Hematopoietic multipotent progenitor cell treated with erythropoietin and hydrocortisone succinate and interleukin-3 and kit ligand, for 15 days (in vitro differentiated cells): Measurements from ENCODE around the gene ARRB2.
"Not testable (repeated sequence)": the region's sequence is repeated elsewhere in the genome, so short reads cannot be mapped to it uniquely, and the experiment has no call there.

Experiments
- DNase-seq: peaks from one replicate; pipeline ENCODE4 v3.0.0-alpha.2; 2015; ENCODE audit warnings: low spot score

ARRB2 gene

DNA sequence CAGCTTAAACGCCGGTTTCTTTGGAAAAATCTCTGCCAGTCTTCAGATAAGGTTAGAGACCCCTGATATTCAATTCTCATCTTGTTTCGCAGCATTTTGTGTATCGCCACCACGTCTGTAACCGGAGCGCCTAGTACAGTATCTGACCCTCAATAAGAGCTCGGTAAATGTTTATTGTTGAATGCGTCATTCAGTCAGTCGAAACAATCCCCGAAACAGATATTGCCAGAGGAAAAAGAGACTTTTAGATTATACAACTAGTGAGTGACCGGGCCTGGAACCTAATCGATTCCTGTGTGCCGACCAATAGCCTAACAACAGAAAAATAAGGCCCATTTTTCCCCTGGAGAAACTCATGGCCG, 7.1 kb upstream of the ARRB2 start:
- DNase-seq, result no peak

- DNase-seq, result not testable (repeated sequence)
These were observed 5.9 kb upstream of the ARRB2 start for GRCh38 chr17:4704574-4704907.

GRCh38 chr17:4704991-4705390, 5.4 kb upstream of the ARRB2 start:
- no peak for DNase-seq

DNA sequence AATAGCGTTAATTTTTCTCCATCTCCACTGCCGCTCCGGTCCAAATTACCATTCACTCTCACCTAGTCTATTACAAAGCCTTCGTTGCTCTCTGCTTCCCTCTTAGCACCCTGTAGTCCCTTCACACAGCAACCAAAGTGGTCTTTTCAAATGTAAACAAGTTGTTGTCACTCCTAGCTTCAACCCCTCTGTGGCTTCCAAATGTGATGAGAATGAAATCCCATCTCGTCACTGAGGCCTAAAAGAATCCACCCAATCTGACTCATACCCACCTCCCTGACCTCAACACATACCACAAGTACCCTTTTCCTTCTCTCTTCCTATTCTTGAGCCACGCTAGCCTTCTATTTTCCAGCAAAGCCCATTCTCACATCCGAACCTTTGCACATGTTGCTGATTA, 4.3 kb upstream of the ARRB2 start:
- DNase-seq, result no peak

GRCh38 chr17:4708436-4708835, 2.0 kb upstream of the ARRB2 start:
- DNase-seq, result peak; percentile 72

DNA sequence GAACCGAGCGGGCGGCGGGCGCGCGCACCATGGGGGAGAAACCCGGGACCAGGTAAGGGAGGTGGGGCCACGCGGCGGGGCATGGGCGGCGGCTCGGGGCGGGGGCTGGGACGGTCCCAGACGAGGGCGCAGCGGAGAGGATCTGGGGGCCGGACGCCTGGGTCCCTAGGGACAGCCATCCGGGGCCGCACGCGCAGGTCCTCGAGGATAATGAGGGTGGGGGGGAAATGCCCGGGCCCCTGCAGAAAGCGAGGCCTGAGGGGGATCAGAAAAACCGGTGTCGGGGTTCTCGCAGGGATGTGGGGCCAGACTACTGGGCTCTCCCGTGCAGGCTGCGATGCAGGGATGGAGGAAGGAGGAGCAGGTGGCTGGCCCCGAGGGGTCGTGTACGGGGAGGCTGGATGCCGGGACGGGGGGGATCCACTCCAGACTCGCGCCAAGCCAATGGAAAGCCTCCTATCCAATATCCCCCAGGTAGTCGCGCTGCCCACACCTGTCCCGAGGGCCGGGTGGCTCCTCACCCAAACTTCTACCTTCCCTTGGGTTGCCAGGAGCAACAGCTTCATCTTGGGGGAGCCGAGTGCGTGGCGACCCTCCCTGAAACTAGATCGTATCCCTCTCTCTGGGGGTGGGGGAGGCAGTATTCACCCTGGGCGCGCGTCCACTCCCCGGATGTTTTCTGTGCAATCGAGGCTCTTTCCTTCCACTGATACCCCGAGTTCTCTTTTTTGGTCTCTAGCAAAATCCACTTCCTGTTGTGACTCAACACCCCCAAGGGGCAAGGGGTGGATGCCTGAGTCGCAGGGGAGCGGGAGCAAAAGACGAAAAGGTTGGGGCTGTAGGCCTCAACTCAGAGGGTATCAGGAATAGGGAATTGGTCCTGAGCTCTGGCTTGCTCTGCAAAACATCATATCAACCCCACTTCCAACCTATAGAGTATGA, 532 bp downstream of the ARRB2 start:
- no peak for DNase-seq

DNA sequence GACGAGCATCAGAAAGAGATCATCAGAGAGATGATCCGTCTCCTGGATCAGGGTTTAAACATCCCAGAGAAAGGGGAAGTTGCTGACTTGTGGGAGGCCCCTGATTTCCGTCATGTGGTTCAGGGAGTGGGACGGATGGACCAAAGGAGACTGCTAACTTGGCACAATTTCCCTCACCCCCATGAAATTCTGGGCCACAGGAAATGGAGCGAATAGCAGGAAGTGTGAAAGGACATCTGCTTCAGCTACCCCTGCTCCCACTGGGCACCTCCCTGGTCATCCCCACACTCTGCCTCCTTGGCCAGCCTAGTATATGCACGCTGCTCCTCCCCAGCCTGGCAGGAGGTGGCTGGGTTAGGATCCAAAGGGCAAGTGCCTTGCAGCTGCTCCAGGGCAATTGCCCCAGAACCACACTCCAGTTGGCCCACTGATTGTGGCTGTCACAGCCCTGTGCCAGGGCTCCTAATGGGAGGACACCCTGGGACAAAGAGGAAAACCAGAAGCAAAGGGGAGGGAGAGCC, 1.3 kb downstream of the ARRB2 start:
- DNase-seq, result no peak

DNA sequence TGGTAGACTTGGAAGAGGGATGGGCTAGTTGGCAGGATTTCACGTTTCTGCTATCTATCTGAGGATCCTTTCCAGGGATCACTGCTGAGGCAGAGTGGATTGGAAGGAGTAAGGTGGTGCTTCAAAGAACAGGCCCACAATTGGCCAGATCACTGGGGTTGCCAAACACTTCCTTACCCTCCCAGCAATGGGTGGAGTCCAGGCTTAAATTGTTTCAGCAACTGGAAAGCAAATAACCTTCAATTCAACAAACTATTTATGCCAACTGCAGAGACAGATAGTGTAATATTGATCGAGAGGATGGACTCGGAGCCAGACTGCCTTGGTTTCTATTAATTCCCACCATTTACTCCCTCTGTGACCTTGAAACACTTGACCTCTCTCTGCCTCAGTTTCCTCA, 2.1 kb downstream of the ARRB2 start:
- no peak for DNase-seq

DNA sequence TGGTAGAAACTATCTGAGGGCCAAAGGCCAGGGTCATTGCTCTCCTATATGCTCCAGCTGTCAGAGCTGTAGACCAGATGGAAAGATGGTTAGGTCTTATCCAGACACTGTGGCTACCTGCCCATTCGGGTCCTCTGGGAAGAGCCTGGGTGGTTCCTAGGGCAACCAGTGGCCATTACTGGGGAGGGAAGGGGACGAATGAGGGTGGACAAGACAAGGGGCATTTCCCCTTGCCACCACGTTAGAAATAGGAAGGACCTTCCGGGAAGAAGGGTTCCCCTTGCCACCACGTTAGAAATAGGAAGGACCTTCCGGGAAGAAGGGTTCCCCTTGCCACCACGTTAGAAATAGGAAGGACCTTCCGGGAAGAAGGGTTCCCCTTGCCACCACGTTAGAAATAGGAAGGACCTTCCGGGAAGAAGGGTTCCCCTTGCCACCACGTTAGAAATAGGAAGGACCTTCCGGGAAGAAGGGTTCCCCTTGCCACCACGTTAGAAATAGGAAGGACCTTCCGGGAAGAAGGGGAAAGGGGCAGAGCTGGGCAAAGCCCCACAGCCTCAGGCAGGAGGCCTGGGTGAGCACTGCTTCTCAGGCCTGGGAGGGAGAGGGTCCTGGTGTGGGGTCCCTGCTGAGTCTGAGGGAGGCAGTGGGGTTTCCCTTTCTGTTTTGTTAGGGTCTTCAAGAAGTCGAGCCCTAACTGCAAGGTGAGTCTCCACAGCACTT, 4.1 kb downstream of the ARRB2 start:
- not testable (repeated sequence) for DNase-seq

DNA sequence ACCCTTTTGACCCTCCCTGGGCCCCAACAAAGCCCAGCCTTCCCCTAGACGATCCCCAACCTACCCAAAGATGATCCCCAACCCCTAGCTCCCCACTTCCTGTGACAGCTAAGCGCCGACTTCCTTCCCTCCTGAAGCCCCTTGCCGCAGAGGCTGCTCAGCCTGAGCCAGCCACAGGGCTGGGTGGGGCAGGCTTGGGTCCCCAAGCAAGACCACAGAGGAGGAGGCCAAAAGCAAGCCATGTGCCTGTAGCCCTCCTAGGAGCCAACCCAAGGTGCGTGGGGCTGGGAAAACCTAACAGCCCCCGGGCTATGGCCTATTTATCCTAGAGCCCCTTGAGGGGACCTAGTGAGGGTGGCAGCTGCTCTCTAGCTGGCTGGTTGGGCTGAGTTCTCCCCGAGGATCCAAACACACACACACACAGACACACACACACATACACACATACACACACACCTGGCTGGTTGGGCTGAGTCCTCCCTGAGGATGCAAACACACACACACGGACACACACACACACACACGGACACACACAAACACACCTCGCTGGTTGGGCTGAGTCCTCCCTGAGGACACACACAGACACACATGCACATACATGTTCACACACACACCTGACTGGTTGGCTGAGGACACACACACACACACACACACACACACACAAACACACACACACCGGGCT, 4.8 kb downstream of the ARRB2 start:
- DNase-seq, result no peak

DNA sequence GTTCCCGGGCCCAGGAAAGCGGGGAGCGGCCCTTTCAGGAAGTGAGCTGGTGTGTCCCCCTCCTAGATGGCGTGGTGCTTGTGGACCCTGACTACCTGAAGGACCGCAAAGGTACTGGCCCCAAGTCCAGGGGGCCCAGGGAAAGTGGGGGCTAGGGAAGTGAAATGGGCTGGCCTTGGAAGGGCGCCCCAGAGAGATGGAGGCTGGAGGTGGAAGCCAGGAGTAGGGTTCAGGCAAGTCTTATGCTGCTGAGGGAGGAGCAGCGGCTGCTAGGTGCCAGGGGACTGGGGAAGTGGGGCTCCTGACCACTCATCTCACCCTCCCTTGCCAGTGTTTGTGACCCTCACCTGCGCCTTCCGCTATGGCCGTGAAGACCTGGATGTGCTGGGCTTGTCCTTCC, 5.6 kb downstream of the ARRB2 start:
- DNase-seq, result no peak

- DNase-seq, result no peak
These were observed 7.4 kb downstream of the ARRB2 start for GRCh38 chr17:4717791-4718190.

DNA sequence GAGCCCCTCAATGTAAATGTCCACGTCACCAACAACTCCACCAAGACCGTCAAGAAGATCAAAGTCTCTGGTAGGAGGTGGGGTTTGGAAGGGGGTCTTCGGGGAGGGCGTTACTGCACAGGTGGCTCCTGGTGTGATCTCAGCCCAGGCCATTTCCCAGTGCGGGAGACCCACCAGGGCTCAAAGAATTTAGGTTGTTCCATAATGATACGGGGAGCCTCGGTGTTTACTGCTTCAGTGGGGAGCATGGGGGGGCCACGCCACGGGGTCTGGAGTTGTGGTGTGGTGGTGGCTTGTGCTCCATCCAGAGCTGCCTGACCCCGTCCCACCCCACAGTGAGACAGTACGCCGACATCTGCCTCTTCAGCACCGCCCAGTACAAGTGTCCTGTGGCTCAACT, 7.8 kb downstream of the ARRB2 start:
- DNase-seq, result no peak

DNA sequence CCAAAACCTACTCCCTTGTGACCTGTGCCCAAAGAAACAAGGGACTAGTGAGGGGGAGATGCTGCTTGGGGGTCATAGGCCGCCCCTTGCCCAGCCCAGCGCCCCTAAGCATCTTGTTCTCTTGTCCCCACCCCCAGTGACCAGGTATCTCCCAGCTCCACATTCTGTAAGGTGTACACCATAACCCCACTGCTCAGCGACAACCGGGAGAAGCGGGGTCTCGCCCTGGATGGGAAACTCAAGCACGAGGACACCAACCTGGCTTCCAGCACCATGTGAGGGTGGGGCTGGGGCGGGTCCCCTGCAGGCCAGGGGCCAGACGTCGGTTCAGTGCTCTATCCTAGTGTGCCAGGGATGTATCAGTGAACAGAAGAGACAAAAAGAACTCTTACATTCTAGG, 8.7 kb downstream of the ARRB2 start:
- no peak for DNase-seq

DNA sequence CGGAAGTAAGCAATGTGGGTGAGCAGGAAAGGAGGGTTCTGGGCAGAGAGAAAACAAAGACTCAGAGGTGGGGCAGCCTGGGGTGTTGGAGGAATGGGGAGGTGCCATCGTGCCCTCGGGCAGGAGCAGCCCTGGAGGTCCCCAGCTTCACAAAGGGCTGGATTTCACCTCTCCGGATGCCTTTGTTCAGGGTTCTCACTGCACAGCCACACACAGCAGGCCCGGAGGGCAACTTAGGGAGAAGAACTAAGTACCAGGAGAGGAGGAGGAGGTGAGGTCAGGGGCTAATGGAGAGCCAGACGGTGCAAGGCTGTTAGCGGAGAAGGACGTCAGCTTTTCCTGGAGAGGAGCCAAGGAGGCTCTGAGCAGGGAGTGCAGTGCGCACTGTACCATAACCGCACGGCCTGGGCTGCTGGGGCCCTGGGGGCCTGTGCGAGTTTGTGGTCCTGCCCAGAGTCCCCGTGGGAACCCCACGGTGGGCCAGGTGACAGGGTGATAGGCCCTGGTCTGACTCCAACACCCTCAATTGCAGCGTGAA, 9.3 kb downstream of the ARRB2 start:
- DNase-seq, result peak; percentile 53

- no peak for DNase-seq
These were observed 10.4 kb downstream of the ARRB2 start for GRCh38 chr17:4720787-4721186.

DNA sequence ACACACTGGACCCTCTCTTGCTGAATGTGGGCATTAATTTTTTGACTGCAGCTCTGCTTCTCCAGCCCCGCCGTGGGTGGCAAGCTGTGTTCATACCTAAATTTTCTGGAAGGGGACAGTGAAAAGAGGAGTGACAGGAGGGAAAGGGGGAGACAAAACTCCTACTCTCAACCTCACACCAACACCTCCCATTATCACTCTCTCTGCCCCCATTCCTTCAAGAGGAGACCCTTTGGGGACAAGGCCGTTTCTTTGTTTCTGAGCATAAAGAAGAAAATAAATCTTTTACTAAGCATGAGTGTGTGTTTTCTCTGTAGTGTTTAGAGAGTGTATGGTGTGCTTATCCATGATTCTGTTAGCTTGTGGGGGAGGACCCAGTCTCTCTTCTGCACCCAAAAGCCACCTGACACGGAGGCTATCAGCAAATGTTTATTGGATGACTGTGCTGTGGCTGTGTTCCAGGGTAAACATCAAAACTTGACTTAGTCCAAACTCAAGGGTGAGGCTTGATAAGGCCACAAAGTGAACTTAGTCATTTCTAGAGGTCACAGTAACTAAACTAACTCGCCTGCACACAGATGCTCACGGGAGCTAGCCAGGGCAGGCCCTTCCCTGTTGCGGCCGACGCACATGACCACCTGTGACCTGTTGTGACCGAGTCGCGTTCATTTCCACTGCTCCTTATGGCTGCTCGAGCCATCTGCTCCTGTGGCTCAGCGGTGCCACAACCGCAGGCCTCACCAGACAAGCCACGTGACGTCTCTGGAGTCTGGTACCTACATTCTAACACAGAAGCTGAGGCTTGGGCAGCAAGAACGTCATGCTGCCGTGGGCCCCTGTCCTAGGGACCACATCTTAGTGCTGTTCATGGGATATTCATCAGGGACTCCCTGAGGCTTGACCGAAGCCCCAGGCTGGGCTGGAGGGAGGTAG, 11.0 kb downstream of the ARRB2 start:
- DNase-seq, result peak; percentile 96

DNA sequence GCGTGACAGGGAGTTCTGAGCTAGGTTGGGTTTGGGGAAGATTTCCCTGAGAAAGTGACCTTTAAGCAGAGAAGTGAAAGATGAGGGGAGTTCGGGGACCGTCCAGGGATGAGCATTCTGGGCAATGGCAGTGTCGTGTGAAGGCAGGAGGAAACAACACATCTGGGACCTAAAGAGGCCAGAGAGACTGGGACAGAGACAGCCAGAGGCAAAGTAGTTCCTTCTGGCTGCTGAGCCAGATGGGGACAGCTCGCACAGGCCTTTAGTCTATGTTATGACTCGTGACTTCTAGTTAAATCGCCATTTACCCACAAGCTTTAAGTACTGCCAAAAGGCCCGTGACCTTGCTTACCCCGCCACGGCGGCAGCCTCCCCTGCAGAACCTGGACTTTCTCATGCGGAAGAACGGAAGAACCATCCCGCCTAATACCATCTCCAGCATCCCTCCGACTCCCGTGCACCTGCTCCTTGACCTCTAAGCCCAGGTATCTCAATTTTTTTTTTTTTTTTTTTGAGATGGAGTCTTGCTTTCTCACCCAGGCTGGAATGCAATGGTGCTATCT, 12.3 kb downstream of the ARRB2 start:
- no peak for DNase-seq

GRCh38 chr17:4724650-4725049, 14.2 kb downstream of the ARRB2 start:
- DNase-seq, result no peak

GRCh38 chr17:4725646-4726310, 15.3 kb downstream of the ARRB2 start:
- DNase-seq, result no peak
